SK-N-DZ (cell line): Measurements from ENCODE around the gene SULT1A3.
"Not testable (repeated sequence)": the region's sequence is repeated elsewhere in the genome, so short reads cannot be mapped to it uniquely, and the experiment has no call there.

Experiments
- DNase-seq: peaks from one replicate; pipeline ENCODE4 v3.0.0-alpha.2; 2015; ENCODE audit warnings: low spot score

SULT1A3 gene

DNA sequence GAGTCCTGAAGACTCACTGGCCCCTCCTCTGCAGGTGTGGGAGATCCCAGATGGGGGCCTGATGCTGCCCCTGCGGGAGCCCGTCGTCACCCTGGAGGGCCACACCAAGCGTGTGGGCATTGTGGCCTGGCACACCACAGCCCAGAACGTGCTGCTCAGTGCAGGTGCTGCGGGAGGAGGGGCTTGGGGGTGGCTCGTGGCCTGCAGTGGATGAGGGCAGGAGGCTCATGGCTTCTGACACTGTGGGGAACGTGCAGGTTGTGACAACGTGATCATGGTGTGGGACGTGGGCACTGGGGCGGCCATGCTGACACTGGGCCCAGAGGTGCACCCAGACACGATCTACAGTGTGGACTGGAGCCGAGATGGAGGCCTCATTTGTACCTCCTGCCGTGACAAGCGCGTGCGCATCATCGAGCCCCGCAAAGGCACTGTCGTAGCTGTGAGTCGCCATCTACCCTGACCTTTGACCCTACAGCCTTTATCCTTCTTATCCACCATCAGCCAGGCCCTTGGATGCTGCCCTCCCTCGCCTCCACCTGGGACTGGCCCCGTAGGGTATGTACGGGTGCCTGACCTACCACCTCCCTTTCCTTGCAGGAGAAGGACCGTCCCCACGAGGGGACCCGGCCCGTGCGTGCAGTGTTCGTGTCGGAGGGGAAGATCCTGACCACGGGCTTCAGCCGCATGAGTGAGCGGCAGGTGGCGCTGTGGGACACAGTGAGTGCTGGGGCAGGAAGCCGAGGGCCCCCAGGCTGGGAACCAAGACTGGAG lies 12.1 kb upstream of the SULT1A3 start:
- peak; percentile 37 for DNase-seq

DNA sequence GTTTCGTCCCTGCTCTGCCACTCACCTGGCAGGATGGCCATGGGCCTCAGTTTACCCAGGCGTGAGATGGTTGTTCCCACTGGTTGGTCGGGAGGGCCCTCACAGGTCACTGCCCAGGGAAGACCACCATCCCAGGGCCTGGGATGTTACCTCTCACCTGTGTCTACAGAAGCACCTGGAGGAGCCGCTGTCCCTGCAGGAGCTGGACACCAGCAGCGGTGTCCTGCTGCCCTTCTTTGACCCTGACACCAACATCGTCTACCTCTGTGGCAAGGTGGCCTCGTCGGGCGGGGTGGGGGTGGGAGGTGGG lies 11.5 kb upstream of the SULT1A3 start:
- no peak for DNase-seq

DNA sequence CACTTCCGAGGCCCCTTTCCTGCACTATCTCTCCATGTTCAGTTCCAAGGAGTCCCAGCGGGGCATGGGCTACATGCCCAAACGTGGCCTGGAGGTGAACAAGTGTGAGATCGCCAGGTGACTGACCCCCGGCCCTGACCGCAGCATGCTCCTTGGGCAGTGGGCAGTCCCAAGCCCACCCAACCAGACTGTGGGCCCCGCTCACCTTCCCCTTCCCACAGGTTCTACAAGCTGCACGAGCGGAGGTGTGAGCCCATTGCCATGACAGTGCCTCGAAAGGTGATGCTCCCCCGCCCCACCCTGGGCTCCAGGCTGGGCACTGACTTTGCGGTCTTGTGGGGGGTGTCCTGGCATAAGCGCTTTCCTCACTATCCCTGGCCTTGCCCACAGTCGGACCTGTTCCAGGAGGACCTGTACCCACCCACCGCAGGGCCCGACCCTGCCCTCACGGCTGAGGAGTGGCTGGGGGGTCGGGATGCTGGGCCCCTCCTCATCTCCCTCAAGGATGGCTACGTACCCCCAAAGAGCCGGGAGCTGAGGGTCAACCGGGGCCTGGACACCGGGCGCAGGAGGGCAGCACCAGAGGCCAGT lies 11.0 kb upstream of the SULT1A3 start:
- no peak for DNase-seq

GRCh38 chr16:30191158-30191557 lies 7.9 kb upstream of the SULT1A3 start:
- DNase-seq: not testable (repeated sequence)

- not testable (repeated sequence) for DNase-seq
These were observed 6.0 kb upstream of the SULT1A3 start for GRCh38 chr16:30193098-30193497.

- DNase-seq: not testable (repeated sequence)
These were observed 5.4 kb upstream of the SULT1A3 start, which contains the start of the genes BOLA2B and SLX1A for GRCh38 chr16:30193615-30194014. BOLA2B (minus strand) TSS chr16:30193666; CDS start chr16:30193595, 71 bp downstream. SLX1A (plus strand) TSS chr16:30193875; CDS start chr16:30194085, 210 bp downstream.

DNA sequence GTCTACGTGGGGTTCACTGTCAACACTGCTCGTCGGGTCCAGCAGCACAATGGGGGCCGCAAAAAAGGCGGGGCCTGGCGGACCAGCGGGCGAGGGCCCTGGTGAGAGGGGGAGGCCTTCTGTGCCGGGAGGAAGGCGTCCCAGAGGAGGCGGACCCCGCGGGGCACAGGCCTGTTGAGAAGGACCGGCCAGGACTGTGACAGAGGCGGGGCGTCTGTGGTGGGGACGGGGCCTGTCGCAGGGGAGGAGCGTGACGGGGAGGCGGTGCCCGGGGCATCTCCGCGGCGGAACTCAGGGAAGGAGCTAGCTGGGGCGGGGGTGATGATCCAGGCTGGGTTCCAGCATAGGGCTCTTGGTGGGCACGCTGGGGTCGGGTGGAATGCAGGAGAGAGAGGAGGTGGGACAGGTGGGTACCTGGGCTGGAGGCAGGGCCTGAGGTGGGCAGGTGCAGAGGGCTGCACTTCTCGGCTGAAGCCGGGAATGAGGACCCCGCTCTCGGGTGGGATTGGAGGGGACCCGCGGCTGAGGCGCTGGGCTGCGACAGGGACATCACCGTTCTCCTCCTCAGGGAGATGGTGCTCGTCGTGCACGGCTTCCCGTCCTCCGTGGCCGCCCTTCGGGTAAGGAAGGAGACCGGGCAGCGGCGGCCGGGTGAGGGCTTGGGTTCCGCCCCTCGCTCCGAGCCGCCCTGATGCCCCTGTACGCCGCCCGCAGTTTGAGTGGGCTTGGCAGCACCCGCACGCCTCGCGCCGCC lies 4.7 kb upstream of the SULT1A3 start:
- DNase-seq: not testable (repeated sequence)

DNA sequence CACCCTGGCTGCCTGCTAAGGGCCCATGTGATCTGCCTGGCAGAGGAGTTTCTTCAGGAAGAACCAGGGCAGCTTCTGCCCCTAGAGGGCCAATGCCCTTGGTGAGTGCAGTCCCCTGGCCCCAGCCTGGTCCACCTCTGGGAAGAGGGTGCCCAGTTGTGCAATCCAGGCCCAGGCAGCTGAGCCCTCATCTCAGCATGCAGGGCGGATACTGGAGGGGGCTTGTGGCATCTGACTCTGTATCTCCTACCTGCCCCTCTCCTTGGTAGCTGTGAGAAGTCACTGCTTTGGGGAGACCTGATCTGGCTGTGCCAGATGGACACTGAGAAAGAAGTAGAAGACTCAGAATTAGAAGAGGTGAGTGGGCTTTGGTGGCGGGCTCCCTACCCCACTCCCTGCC lies 2.1 kb upstream of the SULT1A3 start:
- not testable (repeated sequence) for DNase-seq

DNA sequence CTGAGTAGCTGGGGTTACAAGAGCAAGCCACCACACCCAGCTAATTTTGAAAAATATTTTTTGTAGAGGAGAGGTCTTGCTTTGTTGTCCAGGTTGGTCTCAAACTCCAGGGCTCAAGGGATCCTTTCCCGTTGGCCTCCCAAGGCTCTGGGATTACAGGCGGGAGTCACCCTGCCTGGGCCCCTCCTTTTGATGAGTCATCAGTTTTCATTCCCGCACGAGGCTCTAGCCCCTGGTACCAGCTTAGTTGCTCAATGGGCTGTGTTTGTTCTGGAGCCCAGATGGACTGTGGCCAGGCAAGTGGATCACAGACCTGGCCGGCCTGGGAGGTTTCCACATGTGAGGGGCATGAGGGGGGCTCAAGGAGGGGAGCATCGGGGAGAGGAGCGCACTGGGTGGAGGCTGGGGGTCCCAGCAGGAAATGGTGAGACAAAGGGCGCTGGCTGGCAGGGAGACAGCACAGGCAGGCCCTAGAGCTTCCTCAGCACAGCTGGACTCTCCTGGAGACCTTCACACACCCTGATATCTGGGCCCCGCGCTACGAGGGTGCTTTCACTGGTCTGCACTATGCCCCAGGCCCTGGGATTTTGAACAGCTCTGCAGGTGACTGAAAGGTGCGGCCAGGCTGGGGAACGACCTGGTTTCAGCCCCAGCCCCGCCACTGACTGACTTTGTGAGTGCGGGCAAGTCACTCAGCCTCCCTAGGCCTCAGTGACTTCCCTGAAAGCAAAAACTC lies 721 bp downstream of the SULT1A3 start:
- not testable (repeated sequence) for DNase-seq

GRCh38 chr16:30205541-30206236 lies 6.6 kb downstream of the SULT1A3 start:
- DNase-seq: not testable (repeated sequence)

DNA sequence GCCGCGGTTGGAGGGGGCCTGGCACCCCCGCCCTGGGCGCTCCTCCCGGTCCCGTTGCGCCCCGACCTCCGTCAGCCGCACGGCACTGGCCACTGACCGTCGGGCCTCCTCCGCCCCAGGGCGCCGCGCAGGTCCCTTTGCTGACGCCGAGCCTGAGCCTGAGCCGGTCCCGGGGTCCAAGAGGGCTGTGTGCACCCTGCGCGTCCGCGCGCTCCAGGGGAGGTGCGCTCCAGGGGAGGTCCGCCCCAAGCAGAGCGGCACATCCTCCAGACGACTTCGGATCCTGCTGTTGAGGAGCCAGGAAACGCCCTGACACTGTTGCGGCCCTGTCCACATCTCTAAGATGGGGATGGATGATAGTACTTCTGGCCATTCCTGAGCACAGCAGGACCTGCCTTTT lies 7.2 kb downstream of the SULT1A3 start:
- DNase-seq: not testable (repeated sequence)

GRCh38 chr16:30207063-30207704 lies 8.1 kb downstream of the SULT1A3 start:
- DNase-seq: not testable (repeated sequence)

DNA sequence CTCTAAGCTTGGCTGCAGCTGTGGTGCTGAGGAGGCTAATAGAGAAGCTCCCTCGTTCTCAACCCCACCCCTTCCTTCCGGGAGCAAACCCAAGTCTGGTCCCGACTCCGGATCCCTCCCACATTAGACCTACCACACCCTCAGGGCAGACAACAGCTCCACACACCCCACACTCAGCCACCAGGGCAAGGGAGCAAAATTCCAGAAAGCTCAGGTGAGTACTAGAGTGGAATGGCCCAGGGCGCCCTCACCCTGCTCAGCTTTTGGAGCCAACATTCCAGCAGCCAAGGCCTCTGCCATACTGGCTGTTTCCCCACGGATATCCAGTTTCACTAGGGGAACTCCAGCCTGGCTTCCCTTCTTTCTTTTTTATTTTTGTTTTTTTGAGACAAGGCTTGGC lies 10.0 kb downstream of the SULT1A3 start:
- not testable (repeated sequence) for DNase-seq

- DNase-seq: not testable (repeated sequence)
These were observed 12.4 kb downstream of the SULT1A3 start for GRCh38 chr16:30211414-30211813.

GRCh38 chr16:30217082-30217481 lies 18.0 kb downstream of the SULT1A3 start:
- not testable (repeated sequence) for DNase-seq

GRCh38 chr16:30248379-30248778 lies 49.3 kb downstream of the SULT1A3 start, which contains the start of gene NPIPB13:
NPIPB13 (minus strand) TSS chr16:30248479; CDS start chr16:30245573, 2,906 bp downstream.
- DNase-seq: not testable (repeated sequence)
